ENCODE results near the gene CLDN6. TPM values are rescaled to one million over a fixed set of nuclear protein-coding genes. Genes with fewer than 3 reads are reported as not detected.

The CLDN6 gene
- total and polyA plus RNA-seq, 3 experiments from 2014 or later: not detected

- Mint-ChIP-seq H3K27ac (no peak overlapping the region), H3K36me3 (no peaks in the 10 kb centered on the region), H3K4me3 (no peak overlapping the region), H3K4me1 (peaks cover 2 to 20% (median 3%) of the 10 kb centered on the region in 3 donors), H3K9me3 (no peaks in the 10 kb centered on the region), H3K27me3 (peaks cover under 1 to 16% of the 10 kb centered on the region in 2 donors)
- Histone ChIP-seq H3K9me3 (ENCODE audit: low read length) (no peaks in the 10 kb centered on the region), H3K4me1 (ENCODE audit: insufficient read depth, low read length) (peaks cover 14% of the 10 kb centered on the region), H3K27me3 (ENCODE audit: insufficient read depth, low read length, poor library complexity, severe bottlenecking) (peaks cover 3% of the 10 kb centered on the region), H3K36me3 (ENCODE audit: insufficient read depth, low read length) (no peaks in the 10 kb centered on the region), H3K27ac (ENCODE audit: low read depth, low read length) (no peak overlapping the region), H3K4me3 (ENCODE audit: low read length) (no peak overlapping the region)
- ChIA-PET CTCF (interaction anchor here (1.0 to 1.4 kb wide), 4 partner anchors 9 to 16 kb away, joined by 3 to 4 read pairs (median 3); partner anchors contain the start of genes HCFC1R1 and THOC6), POLR2A (no interaction called here)
- no peak for DNase-seq
Measured at GRCh38 chr16:3014971-3015370, 3.0 kb downstream of the CLDN6 start.

GRCh38 chr16:3013998-3014690 is 3.8 kb downstream of the CLDN6 start:
- POLR2A ChIA-PET: no interaction called here
- H3K36me3 Mint-ChIP-seq: no peaks in the 10 kb centered on the region

GRCh38 chr16:3013491-3013951 is 4.5 kb downstream of the CLDN6 start:
- POLR2A ChIA-PET: no interaction called here
- H3K27ac Mint-ChIP-seq: no peak overlapping the region
- Histone ChIP-seq H3K4me1 (ENCODE audit: insufficient read depth, low read length) (peaks cover 13% of the 10 kb centered on the region), H3K4me3 (ENCODE audit: low read length) (no peak overlapping the region), H3K36me3 (ENCODE audit: insufficient read depth, low read length) (no peaks in the 10 kb centered on the region), H3K27ac (ENCODE audit: low read depth, low read length) (no peak overlapping the region), H3K9me3 (ENCODE audit: low read length) (no peaks in the 10 kb centered on the region), H3K27me3 (ENCODE audit: insufficient read depth, low read length, poor library complexity, severe bottlenecking) (peaks cover 3% of the 10 kb centered on the region)
- H3K9me3 Mint-ChIP-seq: no peaks in the 10 kb centered on the region
- peaks cover 0 to 16% of the 10 kb centered on the region in 2 donors for H3K27me3 Mint-ChIP-seq
- DNase-seq: no peak
- no peaks in the 10 kb centered on the region for H3K36me3 Mint-ChIP-seq
- CTCF ChIA-PET: interaction anchor here (1.2 to 14.4 kb wide), 4 partner anchors 10 to 18 kb away, joined by 3 to 289 read pairs (median 4); partner anchors contain the start of genes HCFC1R1, THOC6 and TNFRSF12A
- peaks cover 4 to 19% (median 4%) of the 10 kb centered on the region in 3 donors for H3K4me1 Mint-ChIP-seq
- no peak overlapping the region for H3K4me3 Mint-ChIP-seq

More at GRCh38 chr16:3013998-3014690, 3.8 kb downstream of the CLDN6 start:
- Histone ChIP-seq H3K4me3 (ENCODE audit: low read length) (no peak overlapping the region), H3K4me1 (ENCODE audit: insufficient read depth, low read length) (peaks cover 8% of the 10 kb centered on the region), H3K9me3 (ENCODE audit: low read length) (no peaks in the 10 kb centered on the region), H3K27me3 (ENCODE audit: insufficient read depth, low read length, poor library complexity, severe bottlenecking) (peaks cover 3% of the 10 kb centered on the region), H3K36me3 (ENCODE audit: insufficient read depth, low read length) (no peaks in the 10 kb centered on the region), H3K27ac (ENCODE audit: low read depth, low read length) (no peak overlapping the region)
- Mint-ChIP-seq H3K9me3 (no peaks in the 10 kb centered on the region), H3K27ac (no peak overlapping the region), H3K4me1 (peaks cover 0 to 15% (median 0%) of the 10 kb centered on the region in 3 donors), H3K27me3 (peaks cover 0 to 16% of the 10 kb centered on the region in 2 donors), H3K4me3 (no peak overlapping the region)
- CTCF ChIA-PET: interaction anchor here (1.0 to 1.4 kb wide), 4 partner anchors 10 to 17 kb away, joined by 3 to 4 read pairs (median 3); partner anchors contain the start of genes HCFC1R1 and THOC6
- DNase-seq: no peak

- Mint-ChIP-seq H3K36me3 (no peaks in the 10 kb centered on the region), H3K27ac (no peak within 1 kb of the TSS), H3K4me1 (peaks cover 10 to 19% (median 10%) of the 10 kb centered on the region in 3 donors), H3K27me3 (peaks cover 0 to 16% of the 10 kb centered on the region in 2 donors), H3K4me3 (peak within 1 kb of the TSS in 1 of 7 donors; percentile 4), H3K9me3 (no peaks in the 10 kb centered on the region)
- ChIA-PET CTCF (interaction anchor here (0.8 to 14.4 kb wide), 2 partner anchors 14 to 46 kb away, joined by 3 to 289 read pairs; partner anchors contain the start of genes HCFC1R1, THOC6 and TNFRSF12A), POLR2A (no interaction called here)
- H3K4me1 ChIP-seq (ENCODE audit: insufficient read depth, low read length): peaks cover 13% of the 10 kb centered on the region
- no peak for DNase-seq
- no peaks in the 10 kb centered on the region for H3K36me3 ChIP-seq (ENCODE audit: insufficient read depth, low read length)
- no peak within 1 kb of the TSS for H3K27ac ChIP-seq (ENCODE audit: low read depth, low read length)
- no peak within 1 kb of the TSS for H3K4me3 ChIP-seq (ENCODE audit: low read length)
- peaks cover 3% of the 10 kb centered on the region for H3K27me3 ChIP-seq (ENCODE audit: insufficient read depth, low read length, poor library complexity, severe bottlenecking)
- no peaks in the 10 kb centered on the region for H3K9me3 ChIP-seq (ENCODE audit: low read length)
Measured at GRCh38 chr16:3012828-3013420, 5.1 kb downstream of the CLDN6 start, which contains the start of gene CLDN9. TSS of gene CLDN9 (plus strand) at chr16:3012923. CDS start at chr16:3013363, 440 bp downstream.

- Mint-ChIP-seq H3K4me3 (peak overlapping the region in 1 of 7 donors; percentile 4), H3K36me3 (no peaks in the 10 kb centered on the region), H3K27me3 (peaks cover 0 to 16% of the 10 kb centered on the region in 2 donors), H3K9me3 (no peaks in the 10 kb centered on the region), H3K4me1 (peaks cover 17 to 25% (median 17%) of the 10 kb centered on the region in 3 donors), H3K27ac (no peak overlapping the region)
- ChIA-PET CTCF (interaction anchor here (0.8 to 14.4 kb wide), 3 partner anchors 8 to 46 kb away, joined by 3 to 289 read pairs (median 4); partner anchors contain the start of genes HCFC1R1, THOC6 and TNFRSF12A), POLR2A (no interaction called here)
- Histone ChIP-seq H3K27ac (ENCODE audit: low read depth, low read length) (no peak overlapping the region), H3K27me3 (ENCODE audit: insufficient read depth, low read length, poor library complexity, severe bottlenecking) (peaks cover 3% of the 10 kb centered on the region), H3K36me3 (ENCODE audit: insufficient read depth, low read length) (no peaks in the 10 kb centered on the region), H3K4me1 (ENCODE audit: insufficient read depth, low read length) (peaks cover 20% of the 10 kb centered on the region), H3K9me3 (ENCODE audit: low read length) (no peaks in the 10 kb centered on the region), H3K4me3 (ENCODE audit: low read length) (no peak overlapping the region)
- no peak for DNase-seq
Measured at GRCh38 chr16:3012246-3012645, 5.7 kb downstream of the CLDN6 start.

- Histone ChIP-seq H3K36me3 (ENCODE audit: insufficient read depth, low read length) (no peaks in the 10 kb centered on the region), H3K27me3 (ENCODE audit: insufficient read depth, low read length, poor library complexity, severe bottlenecking) (peaks cover 3% of the 10 kb centered on the region), H3K9me3 (ENCODE audit: low read length) (no peaks in the 10 kb centered on the region), H3K4me1 (ENCODE audit: insufficient read depth, low read length) (peaks cover 22% of the 10 kb centered on the region), H3K4me3 (ENCODE audit: low read length) (no peak overlapping the region), H3K27ac (ENCODE audit: low read depth, low read length) (no peak overlapping the region)
- H3K4me1 Mint-ChIP-seq: peaks cover 23 to 34% (median 24%) of the 10 kb centered on the region in 3 donors
- H3K9me3 Mint-ChIP-seq: no peaks in the 10 kb centered on the region
- H3K27ac Mint-ChIP-seq: no peak overlapping the region
- peaks cover 0 to 18% of the 10 kb centered on the region in 2 donors for H3K27me3 Mint-ChIP-seq
- no peak overlapping the region for H3K4me3 Mint-ChIP-seq
- ChIA-PET POLR2A (interaction anchor here (0.6 kb wide), 2 partner anchors 17 to 189 kb away, joined by 4 to 7 read pairs; no protein-coding TSS in a partner anchor), CTCF (interaction anchor here (0.6 to 14.4 kb wide), 3 partner anchors 16 to 137 kb away, joined by 3 to 289 read pairs (median 3); partner anchors contain the start of genes HCFC1R1, THOC6 and TNFRSF12A)
- no peak for DNase-seq
- H3K36me3 Mint-ChIP-seq: no peaks in the 10 kb centered on the region
Measured at GRCh38 chr16:3010510-3010909, 7.5 kb downstream of the CLDN6 start.

- Histone ChIP-seq H3K27me3 (ENCODE audit: insufficient read depth, low read length, poor library complexity, severe bottlenecking) (peaks cover 3% of the 10 kb centered on the region), H3K4me1 (ENCODE audit: insufficient read depth, low read length) (peaks cover 22% of the 10 kb centered on the region), H3K9me3 (ENCODE audit: low read length) (no peaks in the 10 kb centered on the region), H3K27ac (ENCODE audit: low read depth, low read length) (no peak overlapping the region), H3K4me3 (ENCODE audit: low read length) (no peak overlapping the region), H3K36me3 (ENCODE audit: insufficient read depth, low read length) (no peaks in the 10 kb centered on the region)
- Mint-ChIP-seq H3K27ac (no peak overlapping the region), H3K9me3 (no peaks in the 10 kb centered on the region), H3K4me1 (peaks cover 24 to 36% (median 24%) of the 10 kb centered on the region in 3 donors), H3K36me3 (no peaks in the 10 kb centered on the region), H3K27me3 (peaks cover 4 to 18% of the 10 kb centered on the region in 2 donors), H3K4me3 (no peak overlapping the region)
- DNase-seq: no peak
- ChIA-PET CTCF (interaction anchor here (0.6 to 14.4 kb wide), 2 partner anchors 17 to 137 kb away, joined by 3 to 289 read pairs; partner anchors contain the start of genes HCFC1R1, THOC6 and TNFRSF12A), POLR2A (interaction anchor here (0.6 kb wide), 1 partner anchor 18 kb away, joined by 7 read pairs; no protein-coding TSS in a partner anchor)
Measured at GRCh38 chr16:3009568-3010390, 8.2 kb downstream of the CLDN6 start.
